Activated CD4-positive, CD25-positive, alpha-beta regulatory T cell treated with anti-CD3 and anti-CD28 coated beads, Interleukin-2, amount 50 U/mL, for 24 hours (primary cell): Measurements from ENCODE around the gene ATP11C.
"Not testable (repeated sequence)": the region's sequence is repeated elsewhere in the genome, so short reads cannot be mapped to it uniquely, and the experiment has no call there.

Experiments used
- ATAC-seq, 2 donors: fragments of 150-1000 bp; cut with Tn5 transposase; one replicate each; pipeline ENCODE4 v1.10.0; 2021; ENCODE audit warnings: mild to moderate bottlenecking in 1 of 2, moderate library complexity in 1 of 2

Gene ATP11C

GRCh38 chrX:139851730-139852129 lies 81.1 kb downstream of the ATP11C start:
- ATAC-seq: no peak

GRCh38 chrX:139850968-139851367 lies 81.9 kb downstream of the ATP11C start:
- no peak for ATAC-seq

DNA sequence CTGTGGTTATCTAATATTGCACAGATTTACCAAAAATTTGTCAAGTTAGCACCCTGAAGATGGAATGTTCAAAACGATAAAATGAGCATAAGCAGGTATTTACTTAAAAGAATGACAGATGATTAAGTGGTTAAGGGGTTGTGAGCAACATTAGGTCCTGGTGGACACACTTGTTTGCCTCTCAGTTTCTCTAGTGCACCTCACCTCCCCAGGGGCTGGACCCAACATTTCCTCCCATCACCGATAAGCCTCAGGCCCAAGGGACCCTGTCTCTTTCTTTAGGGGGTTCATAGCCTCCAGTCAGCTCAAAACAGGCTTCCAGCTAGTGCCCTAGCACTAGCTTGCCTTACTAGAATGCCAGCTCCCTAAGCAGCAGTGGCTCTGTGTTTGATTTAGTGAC lies 88.0 kb downstream of the ATP11C start:
- no peak for ATAC-seq

GRCh38 chrX:139844163-139844562 lies 88.7 kb downstream of the ATP11C start:
- ATAC-seq: peak; percentile 72

GRCh38 chrX:139842326-139843185 lies 90.3 kb downstream of the ATP11C start:
- ATAC-seq: no peak

GRCh38 chrX:139836335-139836734 lies 96.5 kb downstream of the ATP11C start:
- ATAC-seq: not testable (repeated sequence)

DNA sequence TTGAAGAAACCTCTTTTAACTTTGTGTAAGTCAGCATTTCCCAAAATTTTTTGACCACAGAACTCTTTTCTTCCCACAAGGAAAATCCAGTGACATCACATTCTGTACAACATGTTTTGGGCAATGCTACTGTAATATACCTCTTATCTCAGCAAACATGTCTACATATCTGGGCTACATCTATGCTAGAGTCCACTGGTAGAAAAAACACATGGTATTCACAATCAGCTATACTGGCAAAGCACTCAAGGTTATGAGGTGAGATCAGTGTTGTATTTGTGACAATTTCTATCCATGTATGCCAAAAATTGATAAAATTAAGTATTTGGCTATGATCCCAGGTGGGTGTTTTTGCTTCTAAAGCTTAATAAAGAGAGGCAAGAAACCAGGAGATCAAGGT lies 98.0 kb downstream of the ATP11C start:
- ATAC-seq: no peak

GRCh38 chrX:139832718-139833309 lies 100.0 kb downstream of the ATP11C start:
- no peak for ATAC-seq

DNA sequence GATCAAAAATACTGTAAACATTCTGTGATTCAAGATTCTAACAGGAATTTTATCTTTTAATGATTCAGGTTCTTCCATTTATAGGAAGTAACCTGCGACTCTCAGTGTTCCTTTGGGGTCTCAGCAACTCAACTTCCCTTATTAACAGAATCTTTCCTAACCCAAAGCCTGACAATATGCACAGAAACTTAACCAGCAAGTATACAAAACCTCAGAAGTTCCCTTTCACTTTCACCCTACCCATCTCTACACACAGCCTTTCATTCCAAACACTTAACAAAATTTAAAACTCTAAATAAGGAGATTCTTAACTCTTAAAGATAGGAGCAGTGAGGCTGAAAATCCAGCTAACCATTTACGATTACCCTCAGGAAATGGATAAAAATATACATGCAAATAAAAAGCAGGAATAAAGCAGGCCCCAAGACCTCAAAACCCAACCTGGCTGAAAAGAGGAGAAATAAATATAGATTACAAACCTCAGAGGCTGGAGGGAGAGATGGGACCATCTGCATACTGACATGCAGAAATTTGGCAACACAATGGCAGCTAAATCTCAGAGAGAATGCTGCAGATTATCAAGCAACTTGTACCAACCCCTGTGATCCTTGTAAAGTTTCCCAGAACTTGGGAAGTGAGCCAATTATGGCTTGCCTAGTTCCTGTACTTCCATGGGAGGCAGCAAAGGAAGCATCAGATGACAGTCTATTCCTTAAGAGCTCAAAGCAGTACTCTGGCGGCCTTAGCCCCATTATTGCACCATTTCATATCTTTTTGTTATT lies 101.0 kb downstream of the ATP11C start:
- no peak for ATAC-seq

- ATAC-seq: no peak
Observed at GRCh38 chrX:139831017-139831416, 101.8 kb downstream of the ATP11C start.

DNA sequence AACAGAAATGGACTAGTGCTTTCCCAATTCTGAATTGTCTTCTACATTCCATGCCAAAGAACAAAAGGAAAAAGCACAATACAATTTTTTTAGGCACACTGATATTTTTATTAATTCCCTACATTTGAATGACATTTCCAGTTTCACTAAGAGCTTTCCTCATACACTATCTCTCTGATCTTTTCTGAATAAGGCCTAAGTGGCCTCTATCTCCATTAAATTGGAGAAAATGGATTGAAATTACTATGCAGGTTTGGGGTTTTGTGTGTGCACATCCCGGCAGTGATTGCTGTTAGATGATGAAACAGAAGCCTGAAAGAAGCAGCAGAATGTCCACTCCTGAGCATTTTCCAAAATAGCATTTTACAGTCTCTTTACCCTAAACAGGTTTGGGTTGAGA lies 104.0 kb downstream of the ATP11C start:
- no peak for ATAC-seq

DNA sequence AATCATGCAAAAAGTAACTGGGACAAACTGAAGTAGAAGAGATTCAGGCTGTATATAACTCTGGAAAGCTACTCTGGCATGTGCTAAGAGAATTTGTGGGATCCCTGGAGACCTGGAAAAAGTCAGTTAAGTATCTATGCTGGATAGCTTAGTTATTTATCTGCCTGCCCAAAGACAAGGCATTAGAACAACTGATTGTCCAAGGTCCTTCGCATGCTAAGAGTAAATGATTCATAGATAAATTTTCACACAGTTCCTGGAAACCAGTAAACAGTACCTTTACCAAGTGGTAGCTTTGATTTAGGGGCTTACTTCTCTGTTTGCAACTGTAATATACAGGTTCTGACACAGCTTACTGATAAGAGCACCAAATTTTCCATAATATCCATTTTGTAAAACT lies 104.8 kb downstream of the ATP11C start:
- no peak for ATAC-seq

DNA sequence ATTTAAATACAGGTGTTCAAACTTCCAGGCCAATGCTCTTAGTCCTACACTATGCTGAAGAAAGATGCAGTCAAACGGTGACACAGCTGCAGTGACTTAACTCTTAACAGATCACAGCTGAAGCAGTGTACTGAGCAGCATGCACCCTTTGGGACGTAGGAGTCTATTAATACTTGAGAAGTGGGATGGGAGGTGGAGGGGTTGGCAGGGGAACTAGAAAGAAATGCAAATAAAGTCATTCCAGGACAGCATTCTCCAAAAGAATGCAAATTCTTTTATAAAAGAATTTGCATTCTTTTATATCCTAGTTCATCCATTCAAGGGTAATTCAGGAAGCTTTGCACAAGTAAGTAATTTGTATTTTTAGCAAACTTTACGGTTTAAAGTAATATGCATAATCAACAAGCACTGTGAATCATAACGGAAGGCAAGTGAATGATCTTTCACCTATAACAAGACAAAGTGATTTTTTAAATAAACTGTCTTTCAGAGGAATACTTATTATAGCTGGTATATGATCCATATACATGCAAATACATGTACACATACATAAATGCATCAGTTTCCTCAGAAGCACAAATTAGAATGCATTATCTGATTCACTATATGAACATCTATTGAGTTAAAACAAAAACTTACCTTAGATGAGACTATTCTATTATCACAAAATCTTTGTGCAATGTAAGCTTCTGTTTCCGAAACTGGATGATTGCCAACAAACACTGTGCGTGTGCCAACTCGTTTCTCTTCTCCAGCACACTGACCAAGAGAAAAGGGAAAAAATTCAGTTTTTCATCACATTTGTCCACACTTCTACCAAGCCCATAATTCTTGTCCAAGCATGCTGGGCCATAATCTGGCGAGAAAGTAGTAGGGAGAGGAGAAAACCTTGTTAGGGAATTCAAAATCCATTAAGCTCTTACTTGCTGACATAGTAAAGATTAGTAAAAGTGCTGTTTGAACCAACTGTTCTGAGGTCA lies 106.5 kb downstream of the ATP11C start:
- no peak for ATAC-seq

- no peak for ATAC-seq
Observed at GRCh38 chrX:139825618-139826017, 107.2 kb downstream of the ATP11C start.

DNA sequence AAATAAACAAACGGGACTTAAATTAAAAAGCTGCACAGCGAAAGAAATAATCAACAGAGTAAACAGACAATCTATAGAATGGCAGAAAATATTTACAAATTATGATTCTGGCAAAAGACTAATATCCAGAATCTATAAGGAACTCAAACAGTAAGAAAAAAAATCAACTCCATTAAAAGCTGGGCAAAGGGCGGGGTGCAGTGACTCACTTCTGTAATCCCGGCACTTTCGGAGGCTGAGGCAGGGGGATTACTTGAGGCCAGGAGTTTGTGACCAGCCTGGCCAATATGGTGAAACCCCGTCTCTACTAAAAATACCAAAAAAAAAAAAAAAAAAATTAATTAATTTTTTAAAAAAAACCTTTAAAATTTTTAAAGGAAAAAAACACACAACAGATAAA lies 109.0 kb downstream of the ATP11C start:
- ATAC-seq: no peak

DNA sequence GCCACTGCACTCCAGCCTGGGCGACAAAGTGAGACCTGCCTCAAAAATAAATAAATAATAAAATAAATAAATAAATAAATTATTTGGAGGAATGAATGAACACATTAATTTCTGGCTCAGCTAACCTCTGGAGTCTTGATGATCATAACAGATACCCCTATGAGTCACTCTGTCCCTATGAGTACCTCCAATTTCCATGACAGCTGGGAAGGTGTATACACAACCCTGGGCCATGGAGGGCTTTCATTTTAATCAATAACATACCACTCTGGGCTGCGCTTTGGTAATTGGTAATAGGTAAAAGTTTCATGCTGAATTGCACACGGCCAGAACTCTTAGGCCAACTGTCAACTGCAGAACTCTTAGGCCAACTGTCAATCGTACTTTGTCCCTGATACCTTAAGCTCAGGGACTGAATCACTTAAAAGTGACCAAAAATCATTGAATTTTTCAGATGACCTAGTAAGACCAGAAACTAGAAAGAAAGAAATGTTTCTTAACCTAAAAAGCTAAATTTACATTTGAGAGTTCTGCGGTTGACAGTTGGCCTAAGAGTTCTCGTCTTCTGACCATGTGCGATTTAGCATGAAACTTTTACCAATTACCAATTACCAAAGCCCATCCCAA lies 112.4 kb downstream of the ATP11C start:
- no peak for ATAC-seq

GRCh38 chrX:139816204-139816603 lies 116.6 kb downstream of the ATP11C start:
- no peak for ATAC-seq

DNA sequence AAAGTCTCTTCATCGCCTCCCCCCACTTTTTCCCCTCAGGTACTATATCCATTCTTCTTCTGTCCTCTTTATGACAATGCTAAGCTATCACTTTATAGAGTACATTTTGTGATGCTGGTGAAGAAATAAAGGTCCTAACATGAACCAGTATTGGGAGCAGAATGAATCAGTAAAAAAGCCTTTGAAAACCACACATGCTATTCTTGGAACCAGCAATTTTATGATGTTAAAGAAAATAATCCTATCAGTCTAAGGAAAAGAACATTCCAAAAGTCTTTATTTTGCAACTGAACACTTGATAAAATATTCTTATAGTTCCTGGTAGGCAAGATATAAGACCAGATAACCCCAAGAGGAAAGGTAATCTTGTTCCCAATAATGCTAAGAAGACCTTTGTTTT lies 117.1 kb downstream of the ATP11C start:
- ATAC-seq: no peak

DNA sequence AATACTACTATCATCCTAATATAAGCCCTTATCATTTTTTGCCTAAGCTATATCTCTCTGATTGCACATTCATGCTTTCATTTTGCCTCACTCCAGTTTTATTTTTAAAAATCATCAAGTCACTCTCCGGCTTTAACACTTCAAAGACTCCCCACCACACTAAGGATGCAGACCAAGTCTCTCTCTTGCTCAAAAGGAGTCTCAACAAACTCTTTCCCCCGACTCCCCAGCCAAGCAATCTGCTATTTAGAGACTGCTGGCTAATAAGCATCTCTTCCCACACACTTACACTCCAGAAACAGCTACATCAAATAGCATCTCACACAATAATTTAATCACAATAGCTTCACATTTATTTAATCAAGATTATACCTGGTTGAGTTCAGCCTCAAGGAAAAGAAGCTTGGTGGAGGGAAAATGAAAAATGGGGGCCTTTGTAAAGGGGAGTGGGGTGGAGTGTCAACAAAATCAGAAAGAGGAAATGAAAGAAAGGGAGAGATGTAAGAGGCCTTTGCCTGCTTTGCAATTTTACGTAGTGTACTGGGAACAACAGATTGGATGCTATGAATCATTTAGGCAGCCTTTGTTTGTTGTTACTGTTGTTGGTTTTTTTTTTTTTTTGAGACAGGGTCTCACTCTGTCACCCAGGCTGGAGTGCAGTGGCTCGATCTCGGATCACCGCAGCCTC lies 120.8 kb downstream of the ATP11C start:
- no peak for ATAC-seq

DNA sequence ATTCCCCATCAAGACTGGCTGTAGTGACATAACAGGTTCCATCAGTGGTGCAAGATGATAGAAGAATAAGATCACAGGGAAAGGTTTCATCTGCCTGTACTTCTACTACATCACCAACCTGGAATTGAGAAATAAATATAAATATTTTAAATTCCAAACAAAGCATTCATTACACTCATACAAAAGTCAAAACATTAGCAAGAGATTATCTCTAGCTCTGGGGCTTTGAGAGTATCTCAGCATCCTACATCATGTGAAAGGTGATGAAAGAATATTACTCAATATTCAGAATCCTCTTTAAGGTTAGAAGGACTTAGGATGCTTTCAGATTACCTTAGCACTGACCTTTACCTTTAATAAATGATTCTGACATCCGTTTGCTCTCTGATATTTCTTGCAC lies 128.4 kb downstream of the ATP11C start:
- ATAC-seq: no peak

GRCh38 chrX:139803224-139803623 lies 129.6 kb downstream of the ATP11C start:
- no peak for ATAC-seq
